Left ventricle myocardium inferior (tissue), 1 donor: ENCODE data around the gene ACTL9. TPM values are rescaled to one million over a fixed set of nuclear protein-coding genes. Genes with fewer than 3 reads are reported as not detected.

Source experiments
- DNase-seq: peaks from one replicate; pipeline ENCODE4 v3.0.0-alpha.2; 2020
- H3K27ac ChIP-seq: fragments of 200-600 bp; replicated peaks from 2 replicates; pipeline ENCODE4 v1.8.0; 2021
- H3K27me3 ChIP-seq: fragments of 200-600 bp; 2 replicates; pipeline ENCODE4 v1.8.0; 2021; ENCODE audit warnings: low read depth
- H3K36me3 ChIP-seq: fragments of 200-600 bp; 2 replicates; pipeline ENCODE4 v1.8.0; 2021
- H3K4me1 ChIP-seq: fragments of 200-600 bp; 2 replicates; pipeline ENCODE4 v1.8.0; 2021
- H3K4me3 ChIP-seq: fragments of 200-600 bp; 2 replicates; pipeline ENCODE4 v1.8.0; 2021; ENCODE audit warnings: mild to moderate bottlenecking, moderate library complexity
- H3K9me3 ChIP-seq: fragments of 200-600 bp; replicated peaks from 2 replicates; pipeline ENCODE4 v1.8.0; 2021
- CTCF ChIP-seq: fragments of 200-600 bp; IDR thresholded peaks from 2 replicates; pipeline ENCODE4 v1.8.0; 2021; ENCODE audit warnings: antibody characterized with exemption, mild to moderate bottlenecking, borderline replicate concordance
- intact Hi-C: fragments of 100-400 bp; cut with micrococcal nuclease; formaldehyde crosslinking; loops from one replicate; pipeline ENCODE4 v1.11.0; 2022
- total RNA-seq: library from RNA; stranded (reverse); fragmentation: NEBNext Ultra II Directional; extraction: Animal tissue kit (Norgen Biotek cat#: 25700); gene quantifications from one replicate; pipeline ENCODE4 v1.2.1, GENCODE V29; 2021
- donor health status: DM: no; HTN: yes; CAD: no; lungs with severe emphysema.

Gene ACTL9
- total RNA-seq, 1 donor from 2014 or later: not detected

- H3K27ac ChIP-seq: no peak overlapping the region
- H3K9me3 ChIP-seq: no peaks in the 10 kb centered on the region
- H3K36me3 ChIP-seq: no peaks in the 10 kb centered on the region
- no peak for TF ChIP-seq CTCF
- H3K27me3 ChIP-seq: peaks cover 75% of the 10 kb centered on the region
- DNase-seq: no peak
- intact Hi-C loops: no loop called here
- no peaks in the 10 kb centered on the region for H3K4me1 ChIP-seq
- no peak overlapping the region for H3K4me3 ChIP-seq
Measured at GRCh38 chr19:8690753-8691539, 7.6 kb downstream of the ACTL9 start.

GRCh38 chr19:8688930-8689329 is 9.7 kb downstream of the ACTL9 start:
- Histone ChIP-seq H3K9me3 (no peaks in the 10 kb centered on the region), H3K27me3 (peaks cover 75% of the 10 kb centered on the region), H3K27ac (no peak overlapping the region), H3K36me3 (no peaks in the 10 kb centered on the region), H3K4me1 (no peaks in the 10 kb centered on the region), H3K4me3 (no peak overlapping the region)
- no peak for TF ChIP-seq CTCF
- intact Hi-C loops: no loop called here
- DNase-seq: no peak

GRCh38 chr19:8686549-8686948 is 12.0 kb downstream of the ACTL9 start:
- TF ChIP-seq CTCF: no peak
- Histone ChIP-seq H3K27ac (no peak overlapping the region), H3K4me1 (no peaks in the 10 kb centered on the region), H3K36me3 (no peaks in the 10 kb centered on the region), H3K27me3 (peaks cover 56% of the 10 kb centered on the region), H3K4me3 (no peak overlapping the region), H3K9me3 (peaks cover 5% of the 10 kb centered on the region)
- intact Hi-C loops: no loop called here
- no peak for DNase-seq

GRCh38 chr19:8684001-8684902 is 14.3 kb downstream of the ACTL9 start:
- no peak overlapping the region for H3K4me3 ChIP-seq
- intact Hi-C loops: no loop called here
- H3K27me3 ChIP-seq: peaks cover 49% of the 10 kb centered on the region

More at GRCh38 chr19:8684001-8684902, 14.3 kb downstream of the ACTL9 start:
- no peak for DNase-seq
- TF ChIP-seq CTCF: no peak
- Histone ChIP-seq H3K4me1 (no peaks in the 10 kb centered on the region), H3K9me3 (peaks cover 18% of the 10 kb centered on the region), H3K36me3 (no peaks in the 10 kb centered on the region), H3K27ac (no peak overlapping the region)
